HEK293 (cell line): Measurements from ENCODE around the gene TMEM255B.

Experiments
- CTCF ChIA-PET: fragments of 350-600 bp; formaldehyde crosslinking; extraction: SDS; loops from one replicate; lab custom pipeline; 2021; ENCODE audit warnings: antibody characterized with exemption; lab: Yijun Ruan, JAX
- POLR2A ChIA-PET: fragments of 300-600 bp; formaldehyde crosslinking; extraction: SDS; loops from one replicate; lab custom pipeline; 2020; ENCODE audit warnings: antibody characterized with exemption, inconsistent platforms; lab: Yijun Ruan, JAX
- H3K27ac ChIP-seq: fragments of 200-500 bp; sonication (Bioruptor generic); 2 replicates; pipeline ENCODE4 v1.5.1; 2014; ENCODE audit warnings: low read depth, low read length, control low read depth, inconsistent platforms; ENCODE audit errors: extremely low read depth
- H3K36me3 ChIP-seq, 2 experiments: fragments of 200-500 bp in 1 of 2; sonication (Bioruptor generic) in 1 of 2; 1 replicate in 1 of 2; 2 replicates in 1 of 2; pipeline ENCODE4 v1.5.1; 2014 to 2017; ENCODE audit warnings: inconsistent platforms in 2 of 2, low read length in 2 of 2; ENCODE audit not compliant: control insufficient read depth in 2 of 2, insufficient read depth in 1 of 2
- H3K4me1 ChIP-seq: fragments of 200-500 bp; sonication (Bioruptor generic); 2 replicates; pipeline ENCODE4 v1.5.1; 2014; ENCODE audit warnings: mild to moderate bottlenecking, low read length, inconsistent platforms; ENCODE audit not compliant: control insufficient read depth, insufficient read depth
- H3K4me3 ChIP-seq: 2 replicates; pipeline ENCODE4 v1.5.1; 2011; ENCODE audit warnings: low read depth, mild to moderate bottlenecking, control low read depth, low read length, moderate library complexity
- H3K9me3 ChIP-seq: fragments of 200-500 bp; sonication (Bioruptor generic); 2 replicates; pipeline ENCODE4 v1.5.1; 2014; ENCODE audit warnings: low read depth, low read length, inconsistent platforms; ENCODE audit not compliant: control insufficient read depth, insufficient read depth
- GFI1B ChIP-seq: fragments of 450-650 bp; formaldehyde crosslinking; IDR thresholded peaks from 2 replicates; pipeline ENCODE4 v1.5.1; 2016; ENCODE audit warnings: missing biosample characterization, missing genetic modification characterization
- HOXD13 ChIP-seq: sonication (generic); formaldehyde crosslinking; IDR thresholded peaks from 2 replicates; pipeline ENCODE4 v1.8.0; 2022; ENCODE audit warnings: missing genetic modification reagents, borderline replicate concordance
- OVOL3 ChIP-seq: fragments of 450-650 bp; formaldehyde crosslinking; IDR thresholded peaks from 2 replicates; pipeline ENCODE4 v1.5.1; 2016; ENCODE audit warnings: missing biosample characterization, missing genetic modification characterization
- SCRT1 ChIP-seq: fragments of 450-650 bp; formaldehyde crosslinking; IDR thresholded peaks from 2 replicates; pipeline ENCODE4 v1.5.1; 2016; ENCODE audit warnings: missing biosample characterization, missing genetic modification characterization, borderline replicate concordance
- SP3 ChIP-seq: fragments of 450-650 bp; formaldehyde crosslinking; IDR thresholded peaks from 2 replicates; pipeline ENCODE4 v1.5.1; 2016; ENCODE audit warnings: missing biosample characterization, missing genetic modification characterization
- SP7 ChIP-seq: fragments of 450-650 bp; formaldehyde crosslinking; IDR thresholded peaks from 2 replicates; pipeline ENCODE4 v1.5.1; 2016; ENCODE audit warnings: missing biosample characterization, missing genetic modification characterization
- ZBTB20 ChIP-seq: fragments of 450-650 bp; formaldehyde crosslinking; IDR thresholded peaks from 2 replicates; pipeline ENCODE4 v1.5.1; 2016; ENCODE audit warnings: missing biosample characterization, missing genetic modification characterization
- ZNF23 ChIP-seq: fragments of 450-650 bp; formaldehyde crosslinking; IDR thresholded peaks from 2 replicates; pipeline ENCODE4 v1.5.1; 2016; ENCODE audit warnings: missing biosample characterization, missing genetic modification characterization, borderline replicate concordance
- ZNF24 ChIP-seq: fragments of 450-650 bp; formaldehyde crosslinking; IDR thresholded peaks from 2 replicates; pipeline ENCODE4 v1.5.1; 2016; ENCODE audit warnings: missing biosample characterization, missing genetic modification characterization
- ZNF341 ChIP-seq: fragments of 450-650 bp; formaldehyde crosslinking; IDR thresholded peaks from 2 replicates; pipeline ENCODE4; 2016; ENCODE audit warnings: low read depth, missing biosample characterization, missing genetic modification characterization
- ZNF416 ChIP-seq: fragments of 450-650 bp; formaldehyde crosslinking; IDR thresholded peaks from 2 replicates; pipeline ENCODE4 v1.5.1; 2016; ENCODE audit warnings: missing biosample characterization, missing genetic modification characterization
- ZNF473 ChIP-seq: fragments of 450-650 bp; formaldehyde crosslinking; IDR thresholded peaks from 2 replicates; pipeline ENCODE4 v1.5.1; 2017; ENCODE audit warnings: missing biosample characterization, missing genetic modification characterization
- ZNF549 ChIP-seq: fragments of 450-650 bp; IDR thresholded peaks from 2 replicates; pipeline ENCODE4 v1.5.1; 2018; ENCODE audit warnings: missing biosample characterization, missing genetic modification characterization, mild to moderate bottlenecking, inconsistent platforms, moderate library complexity
- ZNF623 ChIP-seq: fragments of 450-650 bp; formaldehyde crosslinking; IDR thresholded peaks from 2 replicates; pipeline ENCODE4 v1.5.1; 2016; ENCODE audit warnings: missing biosample characterization, missing genetic modification characterization
- ZNF624 ChIP-seq: fragments of 450-650 bp; formaldehyde crosslinking; IDR thresholded peaks from 2 replicates; pipeline ENCODE4 v1.5.1; 2017; ENCODE audit warnings: missing biosample characterization, missing genetic modification characterization
- ZNF639 ChIP-seq: fragments of 450-650 bp; formaldehyde crosslinking; IDR thresholded peaks from 2 replicates; pipeline ENCODE4 v1.5.1; 2016; ENCODE audit warnings: missing biosample characterization, missing genetic modification characterization
- ZNF707 ChIP-seq: fragments of 450-650 bp; formaldehyde crosslinking; IDR thresholded peaks from 2 replicates; pipeline ENCODE4 v1.5.1; 2016; ENCODE audit warnings: missing biosample characterization, missing genetic modification characterization
- ZNF777 ChIP-seq: fragments of 450-650 bp; formaldehyde crosslinking; IDR thresholded peaks from 2 replicates; pipeline ENCODE4 v1.5.1; 2017; ENCODE audit warnings: missing biosample characterization, missing genetic modification characterization, borderline replicate concordance
- ZNF791 ChIP-seq: fragments of 450-650 bp; formaldehyde crosslinking; IDR thresholded peaks from 2 replicates; pipeline ENCODE4 v1.5.1; 2016; ENCODE audit warnings: missing biosample characterization, missing genetic modification characterization
- ZNF843 ChIP-seq: fragments of 450-650 bp; formaldehyde crosslinking; IDR thresholded peaks from 2 replicates; pipeline ENCODE4 v1.5.1; 2016; ENCODE audit warnings: missing biosample characterization, missing genetic modification characterization
- ZSCAN4 ChIP-seq: fragments of 450-650 bp; formaldehyde crosslinking; IDR thresholded peaks from 2 replicates; pipeline ENCODE4 v1.5.1; 2017; ENCODE audit warnings: missing biosample characterization, missing genetic modification characterization
- TF ChIP-seq, protein P1 (sequence below): fragments of 450-650 bp; formaldehyde crosslinking; IDR thresholded peaks from 2 replicates; pipeline ENCODE4 v1.5.1; 2016; ENCODE audit warnings: missing biosample characterization, missing genetic modification characterization
- TF ChIP-seq, protein P2 (sequence below): fragments of 450-650 bp; formaldehyde crosslinking; IDR thresholded peaks from 2 replicates; pipeline ENCODE4 v1.5.1; 2016; ENCODE audit warnings: missing biosample characterization, missing genetic modification characterization
- TF ChIP-seq, protein P3 (sequence below): fragments of 450-650 bp; formaldehyde crosslinking; IDR thresholded peaks from 2 replicates; pipeline ENCODE4 v1.5.0; 2017; ENCODE audit warnings: missing biosample characterization, missing genetic modification characterization, borderline replicate concordance

The TMEM255B gene

GRCh38 chr13:113800576-113800926, 41.5 kb downstream of the TMEM255B start:
- CTCF ChIA-PET, result no interaction called here
- POLR2A ChIA-PET, result no interaction called here
- TF ChIP-seq ZNF707 (tag by site-specific recombination), result no peak
- TF ChIP-seq OVOL3, result no peak
- TF ChIP-seq, protein P1, sequence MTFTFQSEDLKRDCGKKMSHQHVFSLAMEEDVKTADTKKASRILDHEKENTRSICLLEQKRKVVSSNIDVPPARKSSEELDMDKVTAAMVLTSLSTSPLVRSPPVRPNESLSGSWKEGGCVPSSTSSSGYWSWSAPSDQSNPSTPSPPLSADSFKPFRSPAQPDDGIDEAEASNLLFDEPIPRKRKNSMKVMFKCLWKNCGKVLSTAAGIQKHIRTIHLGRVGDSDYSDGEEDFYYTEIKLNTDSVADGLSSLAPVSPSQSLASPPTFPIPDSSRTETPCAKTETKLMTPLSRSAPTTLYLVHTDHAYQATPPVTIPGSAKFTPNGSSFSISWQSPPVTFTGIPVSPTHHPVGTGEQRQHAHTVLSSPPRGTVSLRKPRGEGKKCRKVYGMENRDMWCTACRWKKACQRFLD (tag by site-specific recombination), result no peak
- no peak for TF ChIP-seq ZNF639 (tag by site-specific recombination)
- no peak for TF ChIP-seq GFI1B (tag by site-specific recombination)
- no peak for TF ChIP-seq SP7
- no peak for TF ChIP-seq ZNF416 (tag by site-specific recombination)
- TF ChIP-seq HOXD13 (CRISPR knock-in tag), result no peak
- TF ChIP-seq, protein P2, sequence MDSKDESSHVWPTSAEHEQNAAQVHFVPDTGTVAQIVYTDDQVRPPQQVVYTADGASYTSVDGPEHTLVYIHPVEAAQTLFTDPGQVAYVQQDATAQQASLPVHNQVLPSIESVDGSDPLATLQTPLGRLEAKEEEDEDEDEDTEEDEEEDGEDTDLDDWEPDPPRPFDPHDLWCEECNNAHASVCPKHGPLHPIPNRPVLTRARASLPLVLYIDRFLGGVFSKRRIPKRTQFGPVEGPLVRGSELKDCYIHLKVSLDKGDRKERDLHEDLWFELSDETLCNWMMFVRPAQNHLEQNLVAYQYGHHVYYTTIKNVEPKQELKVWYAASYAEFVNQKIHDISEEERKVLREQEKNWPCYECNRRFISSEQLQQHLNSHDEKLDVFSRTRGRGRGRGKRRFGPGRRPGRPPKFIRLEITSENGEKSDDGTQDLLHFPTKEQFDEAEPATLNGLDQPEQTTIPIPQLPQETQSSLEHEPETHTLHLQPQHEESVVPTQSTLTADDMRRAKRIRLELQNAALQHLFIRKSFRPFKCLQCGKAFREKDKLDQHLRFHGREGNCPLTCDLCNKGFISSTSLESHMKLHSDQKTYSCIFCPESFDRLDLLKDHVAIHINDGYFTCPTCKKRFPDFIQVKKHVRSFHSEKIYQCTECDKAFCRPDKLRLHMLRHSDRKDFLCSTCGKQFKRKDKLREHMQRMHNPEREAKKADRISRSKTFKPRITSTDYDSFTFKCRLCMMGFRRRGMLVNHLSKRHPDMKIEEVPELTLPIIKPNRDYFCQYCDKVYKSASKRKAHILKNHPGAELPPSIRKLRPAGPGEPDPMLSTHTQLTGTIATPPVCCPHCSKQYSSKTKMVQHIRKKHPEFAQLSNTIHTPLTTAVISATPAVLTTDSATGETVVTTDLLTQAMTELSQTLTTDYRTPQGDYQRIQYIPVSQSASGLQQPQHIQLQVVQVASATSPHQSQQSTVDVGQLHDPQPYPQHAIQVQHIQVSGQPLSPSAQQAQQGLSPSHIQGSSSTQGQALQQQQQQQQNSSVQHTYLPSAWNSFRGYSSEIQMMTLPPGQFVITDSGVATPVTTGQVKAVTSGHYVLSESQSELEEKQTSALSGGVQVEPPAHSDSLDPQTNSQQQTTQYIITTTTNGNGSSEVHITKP (tag by site-specific recombination), result no peak
- TF ChIP-seq ZNF624 (tag by site-specific recombination), result no peak
- no peak for TF ChIP-seq ZNF777 (tag by site-specific recombination)
- no peak for TF ChIP-seq ZNF23 (tag by site-specific recombination)
- TF ChIP-seq ZNF24 (tag by site-specific recombination), result no peak
- TF ChIP-seq ZSCAN4 (tag by site-specific recombination), result no peak

DNA sequence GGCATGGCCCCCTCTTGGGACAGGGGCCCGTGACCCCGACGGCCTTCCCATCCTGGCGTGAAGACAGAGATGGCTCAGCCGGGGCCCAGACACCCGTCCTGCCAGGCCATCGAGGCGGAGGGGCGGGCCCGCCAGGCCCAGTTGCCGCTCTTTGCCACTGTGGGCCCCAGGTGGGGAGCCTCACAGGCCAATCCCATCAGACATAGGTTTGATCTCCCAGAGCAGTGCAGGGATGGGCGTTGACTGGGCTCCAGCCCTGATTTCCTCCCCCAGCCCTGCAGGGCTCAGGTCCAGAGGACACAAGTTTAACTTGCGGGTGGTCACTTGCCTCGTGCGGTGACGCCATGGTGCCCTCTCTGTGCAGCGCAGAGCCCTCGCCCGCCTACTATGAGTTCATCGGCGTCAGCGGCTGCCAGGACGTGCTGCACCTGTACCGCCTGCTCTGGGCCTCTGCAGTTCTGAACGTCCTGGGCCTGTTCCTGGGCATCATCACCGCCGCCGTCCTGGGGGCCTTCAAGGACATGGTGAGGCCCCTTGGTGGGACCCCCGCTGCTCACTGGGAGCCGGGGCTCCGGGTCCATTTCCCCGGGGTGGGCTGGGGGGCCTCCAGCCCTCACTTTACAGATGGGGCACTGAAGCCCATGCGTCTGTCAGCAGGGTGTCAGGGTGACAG, 42.4 kb downstream of the TMEM255B start:
- H3K9me3 ChIP-seq, result no peaks in the 10 kb centered on the region
- no peak overlapping the region for H3K27ac ChIP-seq
- no peaks in the 10 kb centered on the region for H3K4me1 ChIP-seq
- H3K4me3 ChIP-seq, result no peak overlapping the region
- no peaks in the 10 kb centered on the region for H3K36me3 ChIP-seq
- ChIA-PET CTCF (interaction anchor here (0.6 to 0.7 kb wide), 2 partner anchors 15 to 50 kb away, joined by 3 read pairs; no protein-coding TSS in a partner anchor), POLR2A (no interaction called here)
- no peak for TF ChIP-seq SP3 (tag by site-specific recombination)
- TF ChIP-seq, protein P3, sequence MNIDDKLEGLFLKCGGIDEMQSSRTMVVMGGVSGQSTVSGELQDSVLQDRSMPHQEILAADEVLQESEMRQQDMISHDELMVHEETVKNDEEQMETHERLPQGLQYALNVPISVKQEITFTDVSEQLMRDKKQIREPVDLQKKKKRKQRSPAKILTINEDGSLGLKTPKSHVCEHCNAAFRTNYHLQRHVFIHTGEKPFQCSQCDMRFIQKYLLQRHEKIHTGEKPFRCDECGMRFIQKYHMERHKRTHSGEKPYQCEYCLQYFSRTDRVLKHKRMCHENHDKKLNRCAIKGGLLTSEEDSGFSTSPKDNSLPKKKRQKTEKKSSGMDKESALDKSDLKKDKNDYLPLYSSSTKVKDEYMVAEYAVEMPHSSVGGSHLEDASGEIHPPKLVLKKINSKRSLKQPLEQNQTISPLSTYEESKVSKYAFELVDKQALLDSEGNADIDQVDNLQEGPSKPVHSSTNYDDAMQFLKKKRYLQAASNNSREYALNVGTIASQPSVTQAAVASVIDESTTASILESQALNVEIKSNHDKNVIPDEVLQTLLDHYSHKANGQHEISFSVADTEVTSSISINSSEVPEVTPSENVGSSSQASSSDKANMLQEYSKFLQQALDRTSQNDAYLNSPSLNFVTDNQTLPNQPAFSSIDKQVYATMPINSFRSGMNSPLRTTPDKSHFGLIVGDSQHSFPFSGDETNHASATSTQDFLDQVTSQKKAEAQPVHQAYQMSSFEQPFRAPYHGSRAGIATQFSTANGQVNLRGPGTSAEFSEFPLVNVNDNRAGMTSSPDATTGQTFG, result no peak
- no peak for TF ChIP-seq ZNF473 (tag by site-specific recombination)
- no peak for TF ChIP-seq ZNF791 (tag by site-specific recombination)
- no peak for TF ChIP-seq SCRT1
- TF ChIP-seq ZNF341 (tag by site-specific recombination), result no peak
- no peak for TF ChIP-seq ZNF549 (tag by site-specific recombination)
- no peak for TF ChIP-seq ZNF843 (tag by site-specific recombination)
- no peak for TF ChIP-seq ZNF623 (tag by site-specific recombination)
- no peak for TF ChIP-seq ZBTB20 (tag by site-specific recombination)

More at GRCh38 chr13:113800576-113800926, 41.5 kb downstream of the TMEM255B start:
- Histone ChIP-seq H3K36me3 (no peaks in the 10 kb centered on the region), H3K4me1 (no peaks in the 10 kb centered on the region), H3K27ac (no peak overlapping the region), H3K9me3 (no peaks in the 10 kb centered on the region), H3K4me3 (no peak overlapping the region)
